ENCODE data around the gene SMARCE1. TPM values are rescaled to one million over a fixed set of nuclear protein-coding genes. Genes with fewer than 3 reads are reported as not detected.

SMARCE1 gene
- total RNA-seq, 2 experiments from 2014 or later = 65.4 to 68.6 TPM

GRCh38 chr17:40633871-40634270 is 13.7 kb downstream of the SMARCE1 start:
- H3K27me3 Mint-ChIP-seq = no peaks in the 10 kb centered on the region
- H3K4me1 ChIP-seq (ENCODE audit: insufficient read depth, low read length) = no peaks in the 10 kb centered on the region
- H3K4me1 Mint-ChIP-seq (ENCODE audit: low read depth) = peaks cover 12% of the 10 kb centered on the region
- ChIA-PET POLR2A (interaction anchor here (0.6 to 1.6 kb wide), 4 partner anchors 14 to 77 kb away, joined by 3 to 7 read pairs (median 4); partner anchors contain the start of gene SMARCE1), CTCF (interaction anchor here (1.0 to 2.1 kb wide), 3 partner anchors 9 to 101 kb away, joined by 3 to 7 read pairs (median 3); no protein-coding TSS in a partner anchor)
- intact Hi-C loops (cut with DNase I, micrococcal nuclease) = no loop called here
- DNase-seq (no peak), ATAC-seq (ENCODE audit: poor library complexity) (no peak)
- H3K27me3 ChIP-seq (ENCODE audit: control insufficient read depth in 1 of 2, insufficient read depth in 2 of 2, low read length in 2 of 2) = no peaks in the 10 kb centered on the region
- no peak overlapping the region for H3K4me3 ChIP-seq (ENCODE audit: low read length)
- no peaks in the 10 kb centered on the region for H3K9me3 ChIP-seq (ENCODE audit: control insufficient read depth in 1 of 2, insufficient read depth in 1 of 2, low read length in 2 of 2)
- H3K27ac ChIP-seq (ENCODE audit: low read depth in 1 of 2, low read length in 2 of 2) = no peak overlapping the region
- no peak for TF ChIP-seq CTCF (IDR thresholded peaks at IDR 0.05)
- peaks cover 98% of the 10 kb centered on the region for H3K36me3 ChIP-seq (ENCODE audit: insufficient read depth, low read length)
- no peaks in the 10 kb centered on the region for H3K9me3 Mint-ChIP-seq
- no peak overlapping the region for H3K27ac Mint-ChIP-seq
- H3K4me3 Mint-ChIP-seq = no peak overlapping the region
- peaks cover 97% of the 10 kb centered on the region for H3K36me3 Mint-ChIP-seq (ENCODE audit: low read depth)

- no peaks in the 10 kb centered on the region for H3K27me3 Mint-ChIP-seq
- no peak for DNase-seq
- Histone ChIP-seq H3K27me3 (ENCODE audit: control insufficient read depth in 1 of 2, insufficient read depth in 2 of 2, low read length in 2 of 2) (no peaks in the 10 kb centered on the region), H3K4me3 (ENCODE audit: low read length) (no peak overlapping the region), H3K27ac (ENCODE audit: low read depth in 1 of 2, low read length in 2 of 2) (no peak overlapping the region), H3K4me1 (ENCODE audit: insufficient read depth, low read length) (no peaks in the 10 kb centered on the region), H3K9me3 (ENCODE audit: control insufficient read depth in 1 of 2, insufficient read depth in 1 of 2, low read length in 2 of 2) (no peaks in the 10 kb centered on the region), H3K36me3 (ENCODE audit: insufficient read depth, low read length) (peaks cover 94% of the 10 kb centered on the region)
- no peak for TF ChIP-seq CTCF (IDR thresholded peaks at IDR 0.05)
- H3K9me3 Mint-ChIP-seq = no peaks in the 10 kb centered on the region
- peaks cover 93% of the 10 kb centered on the region for H3K36me3 Mint-ChIP-seq (ENCODE audit: low read depth)
- ATAC-seq (ENCODE audit: poor library complexity) = no peak
- CTCF ChIA-PET = interaction anchor here (1.3 kb wide), 1 partner anchor 72 kb away, joined by 4 read pairs; no protein-coding TSS in a partner anchor
- no peak overlapping the region for H3K4me3 Mint-ChIP-seq
- no peaks in the 10 kb centered on the region for H3K4me1 Mint-ChIP-seq (ENCODE audit: low read depth)
- no peak overlapping the region for H3K27ac Mint-ChIP-seq
- intact Hi-C loops (cut with DNase I, micrococcal nuclease) = no loop called here
- POLR2A ChIA-PET = interaction anchor here (1.0 kb wide), 1 partner anchor 15 kb away, joined by 6 read pairs; the partner anchor contains the start of gene SMARCE1
Measured at GRCh38 chr17:40632216-40632615, 15.4 kb downstream of the SMARCE1 start.

- Mint-ChIP-seq H3K4me3 (no peak overlapping the region), H3K36me3 (ENCODE audit: low read depth) (peaks cover 73% of the 10 kb centered on the region), H3K9me3 (no peaks in the 10 kb centered on the region), H3K27ac (no peak overlapping the region), H3K27me3 (no peaks in the 10 kb centered on the region), H3K4me1 (ENCODE audit: low read depth) (peaks cover 11% of the 10 kb centered on the region)
- ATAC-seq (ENCODE audit: poor library complexity) = no peak
- no peak for TF ChIP-seq CTCF (IDR thresholded peaks at IDR 0.05)
- POLR2A ChIA-PET = interaction anchor here (1.7 to 29.4 kb wide), 2 partner anchors 17 to 67 kb away, joined by 5 to 1290 read pairs; partner anchors contain the start of genes CCR7 and SMARCE1
- no peak for DNase-seq
- H3K4me1 ChIP-seq (ENCODE audit: insufficient read depth, low read length) = no peaks in the 10 kb centered on the region
- H3K36me3 ChIP-seq (ENCODE audit: insufficient read depth, low read length) = peaks cover 70% of the 10 kb centered on the region
- H3K4me3 ChIP-seq (ENCODE audit: low read length) = no peak overlapping the region
- intact Hi-C loops (cut with DNase I, micrococcal nuclease) = no loop called here
- no peaks in the 10 kb centered on the region for H3K27me3 ChIP-seq (ENCODE audit: control insufficient read depth in 1 of 2, insufficient read depth in 2 of 2, low read length in 2 of 2)
- CTCF ChIA-PET = interaction anchor here (0.5 to 0.6 kb wide), 2 partner anchors 122 to 1685 kb away, joined by 3 read pairs; no protein-coding TSS in a partner anchor
- no peaks in the 10 kb centered on the region for H3K9me3 ChIP-seq (ENCODE audit: control insufficient read depth in 1 of 2, insufficient read depth in 1 of 2, low read length in 2 of 2)
- H3K27ac ChIP-seq (ENCODE audit: low read depth in 1 of 2, low read length in 2 of 2) = no peak overlapping the region
Measured at GRCh38 chr17:40629842-40630241, 17.8 kb downstream of the SMARCE1 start.
